AG09309 (cell line): ENCODE results near the gene LARP1.
A peak's percentile ranks its signal among the peaks of the same experiment; 100 is the strongest.

Experiments
- DNase-seq: peaks from one replicate; pipeline ENCODE4 v3.0.0-alpha.2; 2010; ENCODE audit warnings: low read depth
- H3K4me3 ChIP-seq: 2 replicates; pipeline ENCODE4 v1.5.1; 2011; ENCODE audit warnings: mild to moderate bottlenecking, low read depth, low read length, moderate library complexity; ENCODE audit not compliant: control insufficient read depth
- CTCF ChIP-seq: IDR thresholded peaks from 2 replicates; pipeline ENCODE4 v1.5.1; 2011; ENCODE audit warnings: mild to moderate bottlenecking, low read depth, low read length, inconsistent platforms; ENCODE audit not compliant: insufficient read depth, control insufficient read depth; ENCODE audit errors: missing control alignments

LARP1 gene

GRCh38 chr5:154754460-154755360 lies 467 bp upstream of the LARP1 start:
- TF ChIP-seq CTCF = peak; percentile 46
- peak overlapping the region; percentile 96 for H3K4me3 ChIP-seq
- peak; percentile 92 for DNase-seq

GRCh38 chr5:154756009-154756867 lies 1.1 kb downstream of the LARP1 start:
- no peak for TF ChIP-seq CTCF
- DNase-seq = no peak
- peak overlapping the region; percentile 96 for H3K4me3 ChIP-seq

- no peak for DNase-seq
- H3K4me3 ChIP-seq = peak overlapping the region; percentile 96
- TF ChIP-seq CTCF = no peak
Observed at GRCh38 chr5:154756868-154757813, 2.0 kb downstream of the LARP1 start.

GRCh38 chr5:154757814-154758406 lies 2.7 kb downstream of the LARP1 start:
- TF ChIP-seq CTCF = no peak
- no peak for DNase-seq
- H3K4me3 ChIP-seq = peak overlapping the region; percentile 29

GRCh38 chr5:154758493-154758892 lies 3.3 kb downstream of the LARP1 start:
- DNase-seq = no peak
- H3K4me3 ChIP-seq = peak overlapping the region; percentile 29
- TF ChIP-seq CTCF = no peak
